GM04503 (cell line): Measurements from ENCODE around the gene SART3.
"Not testable (repeated sequence)": the region's sequence is repeated elsewhere in the genome, so short reads cannot be mapped to it uniquely, and the experiment has no call there.

ENCODE experiments used
- DNase-seq: peaks from one replicate; pipeline ENCODE4 v3.0.0-alpha.2; 2012; ENCODE audit warnings: low read depth

Gene SART3

DNA sequence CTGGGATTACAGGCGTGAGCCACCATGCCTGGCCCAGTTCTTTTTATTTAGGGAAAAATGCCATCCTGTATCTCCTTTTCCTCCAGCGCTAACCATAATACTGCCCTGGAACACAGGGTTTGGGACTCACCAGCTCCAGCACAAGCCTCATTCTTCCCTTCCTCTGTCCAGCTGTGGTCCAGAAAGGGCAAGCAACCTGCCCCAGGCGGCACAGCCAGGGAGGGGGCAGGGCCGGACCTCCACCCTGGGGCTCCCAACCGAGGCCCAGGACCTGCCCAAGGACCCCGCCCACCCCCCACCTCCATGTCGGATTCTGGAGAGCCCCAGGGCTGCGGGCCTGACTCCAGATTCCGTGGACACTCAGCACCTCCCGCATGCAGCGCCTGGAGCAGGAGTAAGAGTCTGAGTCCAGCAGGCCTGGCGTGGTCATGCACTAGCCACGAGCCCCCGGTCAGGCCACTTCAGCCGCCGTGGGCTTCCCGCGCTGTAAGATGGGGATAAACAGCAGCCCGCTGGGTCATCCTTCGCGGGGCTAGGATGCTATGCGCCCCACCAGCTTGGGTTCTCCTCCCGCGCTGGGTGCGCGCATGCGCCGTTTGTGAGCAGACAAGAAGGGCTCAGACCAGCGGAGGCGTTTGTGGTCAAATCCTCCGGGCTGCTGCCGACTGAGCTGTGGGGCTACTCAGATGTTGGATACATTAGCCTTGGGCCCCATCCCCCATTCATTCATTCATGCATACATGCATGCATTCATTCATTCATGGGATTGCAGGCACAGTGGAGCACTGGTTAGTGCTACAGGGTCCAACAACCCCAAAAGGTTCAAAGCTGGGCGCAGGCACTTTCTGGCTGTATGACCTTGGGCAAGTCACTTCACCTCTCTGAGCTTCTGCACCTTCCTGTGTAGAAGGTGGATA lies 20.6 kb upstream of the SART3 start:
- no peak for DNase-seq

DNA sequence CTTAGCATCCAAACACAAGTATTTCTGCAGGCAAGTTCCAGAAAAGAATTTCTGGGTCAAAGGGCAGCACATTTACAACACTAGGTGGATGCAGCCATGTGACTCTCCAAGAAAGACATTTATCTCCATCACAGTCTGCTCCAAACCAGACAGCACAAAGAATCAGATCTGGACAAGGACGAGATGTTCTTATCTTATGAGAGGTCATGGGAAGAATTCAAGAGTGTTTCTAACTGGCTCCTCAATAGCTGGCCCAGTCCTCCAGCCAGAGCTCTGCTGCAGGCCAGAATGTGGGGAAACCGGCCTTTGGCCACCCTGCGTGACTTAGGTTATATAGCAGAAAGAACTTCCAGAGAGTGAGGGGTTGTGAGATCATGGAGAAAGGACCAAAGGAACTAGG lies 19.6 kb upstream of the SART3 start:
- DNase-seq = no peak

- no peak for DNase-seq
Observed at GRCh38 chr12:108578813-108579212, 17.8 kb upstream of the SART3 start.

GRCh38 chr12:108578264-108578663 lies 17.3 kb upstream of the SART3 start:
- no peak for DNase-seq

- DNase-seq = no peak
Observed at GRCh38 chr12:108577458-108577857, 16.5 kb upstream of the SART3 start.

GRCh38 chr12:108576660-108577234 lies 15.8 kb upstream of the SART3 start:
- DNase-seq = no peak

DNA sequence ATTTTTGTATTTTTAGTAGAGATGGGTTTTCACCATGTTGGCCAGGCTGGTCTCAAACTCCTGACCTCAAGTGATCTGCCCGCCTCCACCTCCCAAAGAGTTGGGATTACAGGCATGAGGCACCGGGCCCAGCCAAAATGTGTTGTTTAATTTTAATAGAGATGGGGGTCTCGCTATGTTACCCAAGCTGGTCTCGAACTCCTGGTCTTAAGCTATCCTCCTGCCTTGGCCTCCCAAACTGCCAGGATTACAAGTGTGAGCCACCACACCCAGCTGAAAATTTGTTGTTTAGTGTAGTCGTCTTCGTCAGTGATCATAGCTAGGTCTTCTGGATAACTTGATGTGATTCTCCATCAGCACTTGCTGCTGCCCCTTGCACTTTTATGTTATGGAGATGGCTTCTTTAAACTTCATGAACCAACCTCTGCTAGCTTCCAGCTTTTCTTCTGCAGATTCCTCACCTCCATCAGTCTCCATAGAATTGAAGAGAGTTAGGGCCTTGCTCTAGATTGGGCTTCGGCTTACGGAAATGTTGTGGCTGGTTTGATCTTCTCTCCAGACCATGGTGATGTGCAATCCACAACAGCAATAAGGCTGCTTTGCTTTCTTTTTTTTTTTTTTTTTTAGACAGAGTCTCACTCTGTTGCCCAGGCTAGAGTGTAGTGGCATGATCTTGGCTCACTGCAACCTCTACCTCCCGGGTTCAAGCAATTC lies 14.4 kb upstream of the SART3 start:
- no peak for DNase-seq

DNA sequence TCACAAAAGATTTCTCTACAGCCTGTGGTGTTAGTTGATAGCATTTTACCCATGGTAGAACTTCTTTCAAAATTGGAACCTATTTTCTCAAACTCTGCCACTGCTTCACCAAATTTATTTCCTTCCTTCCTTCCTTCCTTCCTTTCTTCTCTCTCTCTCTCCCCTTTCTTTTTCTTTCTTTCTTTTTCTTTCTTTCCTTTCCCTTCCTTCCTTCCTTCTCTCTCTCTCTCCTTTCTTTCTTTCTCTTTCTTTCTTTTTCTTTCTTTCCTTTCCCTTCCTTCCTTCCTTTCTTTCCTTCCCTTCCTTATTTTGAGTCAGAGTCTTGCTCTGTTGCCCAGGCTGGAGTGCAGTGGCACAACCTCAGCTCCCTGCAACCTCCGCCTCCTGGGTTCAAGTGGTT lies 13.3 kb upstream of the SART3 start:
- not testable (repeated sequence) for DNase-seq

DNA sequence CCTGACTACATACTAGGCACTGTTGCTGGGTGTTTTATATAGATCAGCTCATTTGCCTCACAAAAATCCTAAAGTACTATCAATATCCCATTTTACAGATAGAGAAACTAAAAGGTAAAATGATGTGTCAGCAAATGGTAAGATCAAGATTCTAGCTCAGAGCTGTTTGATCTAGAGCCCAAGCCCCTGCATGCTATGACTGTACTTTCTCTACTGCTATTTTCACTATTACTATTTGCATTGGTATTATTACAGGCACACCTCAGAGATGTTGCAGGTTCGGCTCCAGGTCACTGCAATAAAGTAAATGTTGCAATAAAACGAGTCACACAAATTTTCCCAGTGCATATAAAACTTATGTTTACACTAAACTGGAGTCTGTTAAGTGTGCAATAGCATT lies 12.3 kb upstream of the SART3 start:
- no peak for DNase-seq

DNA sequence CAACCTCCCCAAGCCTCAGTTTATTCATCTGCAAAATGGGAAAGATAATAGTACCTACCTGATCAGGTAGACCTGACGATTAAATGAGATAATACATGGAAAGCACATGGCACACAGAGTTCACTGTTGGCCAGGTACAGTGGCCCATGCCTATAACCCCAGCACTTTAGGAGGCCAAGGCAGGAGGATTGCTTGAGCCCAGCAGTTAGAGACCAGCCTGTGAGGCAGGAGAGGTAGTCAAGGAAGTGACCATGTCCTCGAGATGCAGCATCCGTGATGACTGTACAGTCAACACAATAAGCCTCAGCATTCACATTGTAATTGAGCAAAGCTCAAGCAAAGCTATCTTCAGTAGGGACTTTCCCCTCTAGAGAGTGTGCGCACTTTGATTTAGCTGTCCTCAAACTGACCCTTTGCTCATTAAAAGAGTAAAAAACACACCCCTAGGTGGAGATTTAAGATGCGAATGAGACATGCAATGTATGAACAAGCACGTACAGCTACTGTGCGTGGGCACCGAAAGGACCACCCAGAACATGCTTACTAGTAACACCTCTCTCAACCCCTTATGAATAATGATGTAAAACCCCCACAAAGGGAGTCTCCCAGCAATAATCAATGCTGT lies 11.3 kb upstream of the SART3 start:
- no peak for DNase-seq

GRCh38 chr12:108571609-108572165 lies 10.7 kb upstream of the SART3 start:
- no peak for DNase-seq

DNA sequence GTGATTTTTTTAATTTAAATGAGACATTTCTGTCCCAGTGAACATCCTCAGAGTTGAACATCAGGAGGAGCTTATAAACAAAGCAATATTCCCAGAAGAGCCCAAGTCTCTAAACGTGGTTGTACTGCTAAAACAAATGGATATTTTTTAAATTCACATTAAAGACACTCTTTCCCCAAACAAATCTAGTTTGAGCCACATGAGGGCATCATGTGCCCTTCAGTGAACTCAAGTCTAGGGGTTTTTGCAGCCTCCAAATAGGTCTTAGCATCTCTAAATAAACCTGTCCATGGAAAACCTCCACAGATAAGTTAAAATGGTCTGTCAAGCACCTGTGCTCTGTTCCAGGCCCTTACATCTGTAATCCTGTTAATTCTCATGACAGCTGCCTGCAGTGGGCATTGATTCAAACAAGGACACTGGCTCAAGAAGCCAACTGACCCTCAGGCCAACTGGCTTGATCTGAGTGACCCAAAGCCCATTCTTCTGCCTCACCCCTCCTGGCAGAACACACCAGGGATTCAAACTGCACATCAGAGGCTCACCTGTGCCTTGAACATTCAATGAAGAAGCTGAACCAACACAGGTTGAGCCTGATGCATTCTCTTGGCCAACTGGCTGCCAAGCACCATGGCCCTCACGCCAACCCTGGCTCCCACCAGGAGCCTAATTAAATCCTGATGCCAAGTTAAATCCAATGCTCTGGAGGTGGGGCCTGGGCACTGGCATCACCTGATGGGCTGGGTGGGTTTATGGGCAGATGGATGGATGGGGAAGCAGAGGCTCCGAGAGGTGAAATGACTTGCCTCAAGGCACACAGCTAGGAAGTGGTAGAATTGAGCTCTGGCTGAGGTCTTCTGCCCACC lies 10.0 kb upstream of the SART3 start:
- no peak for DNase-seq

DNA sequence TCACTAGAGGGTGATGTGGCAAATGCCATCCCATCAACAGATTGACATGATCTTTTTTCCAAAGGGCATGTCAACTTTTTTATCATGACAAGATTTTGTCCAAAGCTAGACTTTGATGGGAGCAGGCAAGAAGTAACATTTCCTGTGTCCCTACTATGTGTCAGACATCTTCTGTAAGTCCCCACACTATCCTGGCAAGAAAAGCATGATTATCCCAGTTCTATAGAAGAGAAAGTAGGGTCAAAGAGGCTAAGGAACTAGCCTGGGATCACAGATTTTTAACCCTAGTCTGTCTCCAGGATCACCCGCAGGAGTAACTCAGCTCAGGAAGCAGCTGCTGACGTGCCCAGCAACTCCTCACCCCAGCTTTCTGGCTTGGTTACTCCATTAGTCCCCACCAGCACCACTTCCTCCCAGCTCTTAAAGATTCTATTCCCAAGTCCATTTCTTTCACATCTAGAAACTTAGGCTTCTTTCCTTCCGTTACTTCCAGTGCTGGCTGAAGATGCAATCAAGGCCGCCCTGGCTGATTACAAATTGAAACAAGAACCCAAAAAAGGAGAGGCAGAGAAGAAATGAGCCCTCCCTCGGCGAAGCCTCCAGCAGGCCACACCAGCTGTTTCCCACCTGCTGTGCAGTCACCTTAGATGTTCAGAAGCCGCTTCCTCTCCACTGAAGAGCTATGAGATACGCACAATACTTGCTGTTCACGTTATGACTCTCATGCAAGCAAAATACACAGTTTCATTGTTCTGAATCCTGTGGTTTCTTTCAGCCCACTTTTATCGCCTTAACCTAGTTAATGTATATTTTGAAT lies 7.6 kb upstream of the SART3 start:
- DNase-seq = no peak

DNA sequence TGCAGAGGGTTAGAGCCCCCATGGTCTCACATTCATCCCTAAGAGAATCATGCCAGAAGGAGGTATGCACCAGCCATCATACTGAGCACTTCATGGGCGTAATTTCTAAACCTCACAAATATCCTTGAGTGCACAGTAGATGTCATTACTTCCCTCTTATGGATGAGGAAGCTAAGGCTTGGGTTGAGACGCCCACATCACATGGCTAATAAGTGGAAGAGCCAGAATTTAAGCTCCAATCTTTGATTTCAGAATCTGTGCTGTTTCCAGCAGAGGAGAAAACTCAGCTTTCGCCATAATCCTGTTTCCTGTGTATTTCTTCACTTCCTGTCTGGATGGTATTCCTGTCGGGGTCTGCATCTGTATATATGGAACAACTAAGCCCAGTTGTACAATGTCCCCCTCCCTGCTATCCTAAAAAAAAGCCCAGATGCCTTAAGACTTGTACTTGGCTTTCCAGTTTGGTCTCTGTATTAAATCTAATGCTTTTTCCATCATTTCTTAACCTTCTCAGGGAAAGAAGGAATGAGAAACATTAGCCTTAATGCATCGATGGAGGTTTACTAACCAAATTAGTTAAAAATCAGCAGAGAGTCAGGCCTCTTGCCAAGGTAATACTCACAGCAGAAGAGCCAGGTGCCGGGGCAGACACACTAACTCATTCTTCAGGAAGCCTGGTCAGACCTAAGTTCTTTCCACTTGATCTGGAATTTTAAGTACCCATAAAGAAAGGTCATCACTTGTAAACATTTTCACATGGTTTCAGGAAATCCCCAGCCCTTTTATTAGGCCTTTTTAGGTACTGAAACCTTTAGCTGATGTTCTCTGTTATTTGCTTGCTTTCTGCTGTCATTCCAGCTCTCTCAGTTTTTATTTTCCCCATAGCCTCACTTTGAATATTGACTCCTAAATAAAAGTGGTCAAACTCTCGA lies 6.7 kb upstream of the SART3 start:
- no peak for DNase-seq

DNA sequence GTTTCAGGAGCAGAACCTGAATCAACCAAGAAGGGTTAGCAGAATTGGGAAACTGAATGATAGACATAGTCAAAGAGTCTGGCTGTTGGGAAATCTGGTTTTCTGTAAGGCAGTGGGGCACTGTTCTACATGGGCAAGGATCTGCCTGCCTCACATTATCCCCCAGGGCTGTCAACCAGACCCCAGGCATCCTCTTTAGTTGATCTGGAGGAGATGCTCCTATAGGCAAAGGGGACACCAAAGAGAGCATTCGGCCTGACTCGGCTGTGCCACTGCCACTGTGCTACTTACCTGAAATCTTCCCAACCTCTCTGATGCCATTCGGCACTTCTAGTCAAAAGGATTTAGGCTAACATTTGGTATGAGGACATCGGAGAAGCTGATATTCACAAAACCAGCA lies 5.5 kb upstream of the SART3 start:
- DNase-seq = no peak

DNA sequence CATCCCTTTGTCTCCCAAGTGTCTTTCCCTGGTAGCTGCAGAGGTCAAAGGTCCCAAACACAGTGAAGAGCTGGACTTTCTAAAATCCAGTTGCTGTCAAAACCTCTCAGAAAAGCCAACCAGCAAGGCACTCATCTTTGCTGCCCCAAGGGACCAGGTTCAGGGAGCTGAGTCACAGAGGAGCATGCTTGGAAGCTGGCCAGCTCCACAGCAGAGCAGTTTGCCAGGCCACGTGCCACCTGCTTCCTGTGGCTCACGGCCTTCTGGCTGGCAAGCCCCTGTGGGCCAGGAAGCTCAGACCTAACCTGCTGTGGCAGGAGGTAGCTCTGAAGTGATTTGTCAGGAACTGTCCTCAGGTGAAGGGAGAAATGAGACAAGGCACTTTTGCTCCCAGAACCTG lies 5.0 kb upstream of the SART3 start:
- no peak for DNase-seq

DNA sequence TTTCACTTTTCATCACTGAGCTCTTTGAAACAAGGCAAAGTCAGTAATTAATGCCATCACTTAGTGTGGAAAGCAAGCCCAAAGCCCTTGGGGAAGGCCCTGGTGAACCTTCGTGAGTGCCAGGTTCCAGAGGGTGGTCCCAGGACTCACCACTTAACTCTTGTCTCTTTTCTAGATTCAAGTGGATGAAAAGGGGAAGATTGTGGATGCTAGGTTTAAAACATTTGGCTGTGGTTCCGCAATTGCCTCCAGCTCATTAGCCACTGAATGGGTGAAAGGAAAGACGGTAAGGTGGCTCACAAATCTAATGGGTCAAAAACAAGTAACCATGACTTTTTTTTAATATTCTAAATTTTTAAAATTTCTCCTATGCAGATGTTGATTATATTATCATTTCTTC lies 4.2 kb upstream of the SART3 start:
- DNase-seq = no peak

GRCh38 chr12:108564724-108565123 lies 3.8 kb upstream of the SART3 start:
- DNase-seq = no peak

- DNase-seq = no peak
Observed at GRCh38 chr12:108563804-108564151, 2.8 kb upstream of the SART3 start.
